22Rv1 (cell line): ENCODE results near the gene GSS.

Source experiments
- H3K27ac ChIP-seq: fragments of 450-650 bp; 2 replicates; pipeline ENCODE4 v1.5.1; 2017
- ZFX ChIP-seq: fragments of 450-650 bp; IDR thresholded peaks from 2 replicates; pipeline ENCODE4 v1.6.1; 2017; ENCODE audit warnings: antibody characterized with exemption, borderline replicate concordance
- TF ChIP-seq, protein P1 (sequence below): fragments of 450-650 bp; IDR thresholded peaks from 2 replicates; pipeline ENCODE4 v1.5.1; 2017; ENCODE audit warnings: mild to moderate bottlenecking

Gene GSS

DNA sequence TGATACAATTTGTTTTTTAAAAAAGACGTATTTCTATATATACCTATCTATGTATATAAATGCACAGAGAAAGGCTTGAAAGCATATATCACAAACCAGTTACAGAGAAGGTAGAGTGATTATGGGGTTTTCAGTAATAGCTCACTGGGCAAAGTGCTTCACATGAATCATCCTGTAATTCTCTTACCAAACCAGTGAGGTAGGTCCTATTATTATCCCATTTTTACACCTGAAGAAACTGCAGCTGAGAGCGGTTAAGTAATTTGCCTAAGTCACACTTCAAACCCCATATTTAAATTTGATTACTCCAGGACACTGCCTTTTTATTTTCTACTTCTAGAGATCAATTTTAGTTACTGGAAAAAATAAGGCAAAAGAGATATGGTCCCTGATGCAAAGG is 4.4 kb downstream of the GSS start:
- no peak for TF ChIP-seq ZFX
- TF ChIP-seq, protein P1, sequence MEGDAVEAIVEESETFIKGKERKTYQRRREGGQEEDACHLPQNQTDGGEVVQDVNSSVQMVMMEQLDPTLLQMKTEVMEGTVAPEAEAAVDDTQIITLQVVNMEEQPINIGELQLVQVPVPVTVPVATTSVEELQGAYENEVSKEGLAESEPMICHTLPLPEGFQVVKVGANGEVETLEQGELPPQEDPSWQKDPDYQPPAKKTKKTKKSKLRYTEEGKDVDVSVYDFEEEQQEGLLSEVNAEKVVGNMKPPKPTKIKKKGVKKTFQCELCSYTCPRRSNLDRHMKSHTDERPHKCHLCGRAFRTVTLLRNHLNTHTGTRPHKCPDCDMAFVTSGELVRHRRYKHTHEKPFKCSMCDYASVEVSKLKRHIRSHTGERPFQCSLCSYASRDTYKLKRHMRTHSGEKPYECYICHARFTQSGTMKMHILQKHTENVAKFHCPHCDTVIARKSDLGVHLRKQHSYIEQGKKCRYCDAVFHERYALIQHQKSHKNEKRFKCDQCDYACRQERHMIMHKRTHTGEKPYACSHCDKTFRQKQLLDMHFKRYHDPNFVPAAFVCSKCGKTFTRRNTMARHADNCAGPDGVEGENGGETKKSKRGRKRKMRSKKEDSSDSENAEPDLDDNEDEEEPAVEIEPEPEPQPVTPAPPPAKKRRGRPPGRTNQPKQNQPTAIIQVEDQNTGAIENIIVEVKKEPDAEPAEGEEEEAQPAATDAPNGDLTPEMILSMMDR, result no peak
- H3K27ac ChIP-seq, result no peak overlapping the region

DNA sequence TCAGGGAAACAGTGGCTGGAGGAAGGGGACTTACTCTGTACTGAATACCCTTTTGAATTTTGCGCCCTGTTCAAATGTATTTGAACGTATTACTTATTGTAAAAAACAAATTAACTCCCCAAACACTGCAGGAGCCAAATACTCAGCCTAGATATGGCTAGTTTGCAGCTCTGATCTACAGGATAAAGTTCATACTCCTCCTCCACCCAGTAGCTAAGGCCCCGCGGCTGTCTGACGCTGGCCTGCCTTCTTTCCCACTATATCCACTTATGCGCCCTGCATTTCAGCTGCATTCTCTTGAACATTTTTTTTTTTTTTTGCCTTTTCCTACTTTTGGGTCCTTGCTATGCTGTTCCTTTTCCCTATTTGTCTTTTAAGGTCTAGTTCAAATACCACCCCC is 6.5 kb downstream of the GSS start:
- TF ChIP-seq ZFX, result no peak
- TF ChIP-seq, protein P1, result no peak
- H3K27ac ChIP-seq, result no peak overlapping the region

- TF ChIP-seq, protein P1, result no peak
- no peak for TF ChIP-seq ZFX
- H3K27ac ChIP-seq, result no peak overlapping the region
Observed at GRCh38 chr20:34948030-34948429, 7.6 kb downstream of the GSS start.

DNA sequence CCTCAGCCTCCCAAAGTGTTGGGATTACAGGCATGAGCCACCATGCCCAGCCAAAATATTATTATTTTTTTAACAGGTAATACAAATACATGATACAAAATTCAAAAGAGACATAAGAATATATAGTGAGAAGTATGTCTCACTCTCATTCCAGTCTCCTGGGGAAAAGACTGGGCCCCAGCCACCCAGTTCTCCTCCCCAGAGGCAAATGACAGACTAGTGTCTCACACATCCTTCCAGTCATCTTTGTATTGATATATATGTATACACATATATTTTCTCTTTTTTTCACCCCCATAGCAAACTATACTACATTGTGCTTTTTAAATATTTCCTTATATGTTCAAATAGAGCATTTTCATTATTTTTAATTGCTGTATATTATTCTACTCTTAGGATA is 8.3 kb downstream of the GSS start:
- TF ChIP-seq, protein P1, result no peak
- no peak for TF ChIP-seq ZFX
- no peak overlapping the region for H3K27ac ChIP-seq

GRCh38 chr20:34946661-34947060 is 8.9 kb downstream of the GSS start:
- TF ChIP-seq, protein P1, result no peak
- TF ChIP-seq ZFX, result no peak
- H3K27ac ChIP-seq, result no peak overlapping the region

DNA sequence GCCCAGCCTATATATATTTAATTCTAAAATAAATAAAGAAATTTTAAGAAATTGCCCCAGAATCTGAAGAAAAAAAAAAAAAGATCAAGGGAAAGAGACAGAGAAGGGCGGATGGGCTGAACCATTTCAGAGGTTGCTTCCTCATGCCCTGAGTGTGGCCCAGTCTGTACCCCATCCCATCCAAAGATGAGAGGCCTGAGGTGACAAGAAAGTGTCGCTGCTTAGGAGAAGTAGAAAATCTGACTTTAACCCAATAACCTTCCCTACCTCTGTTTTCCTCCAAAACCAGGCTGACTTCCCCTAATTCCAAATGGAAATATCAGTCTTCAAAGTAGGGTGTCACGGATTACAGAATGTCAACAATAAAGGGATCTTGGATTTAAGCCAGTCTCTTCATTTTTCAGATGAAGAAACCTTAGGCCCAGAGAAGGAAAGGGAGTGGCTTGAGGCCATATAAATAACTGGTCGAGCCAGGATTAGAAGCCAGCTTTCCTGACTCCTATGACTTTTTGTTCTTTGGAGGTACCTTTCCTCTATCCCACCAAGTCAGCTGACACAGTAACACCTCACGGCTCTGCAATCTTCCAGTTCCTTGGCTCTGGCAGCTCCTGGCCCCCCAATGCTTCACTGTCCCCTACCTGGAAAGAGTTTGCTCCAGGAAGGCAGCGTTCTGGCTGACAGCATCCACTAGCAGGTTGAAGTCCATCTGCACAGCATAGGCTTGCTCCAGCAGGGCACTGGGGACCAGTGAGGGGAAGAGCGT is 10.1 kb downstream of the GSS start:
- no peak overlapping the region for H3K27ac ChIP-seq
- TF ChIP-seq ZFX, result no peak
- TF ChIP-seq, protein P1, result no peak

GRCh38 chr20:34943808-34944567 is 11.6 kb downstream of the GSS start:
- H3K27ac ChIP-seq, result no peak overlapping the region
- TF ChIP-seq ZFX, result no peak
